Effector memory CD4-positive, alpha-beta T cell (primary cell): Measurements from ENCODE around the gene CTXN3.

ENCODE experiments used
- DNase-seq, 3 donors: peaks; one replicate each; pipeline ENCODE4 v3.0.0-alpha.2; 2020
- H3K27ac ChIP-seq: 2 replicates; pipeline ENCODE4 v1.7.0; 2013; ENCODE audit warnings: mild to moderate bottlenecking, low read length, moderate library complexity; ENCODE audit not compliant: insufficient read depth, poor library complexity, severe bottlenecking
- H3K27me3 ChIP-seq: replicated peaks from 2 replicates; pipeline ENCODE4 v1.7.0; 2013; ENCODE audit warnings: mild to moderate bottlenecking, low read length; ENCODE audit not compliant: insufficient read depth, control insufficient read depth, poor library complexity, severe bottlenecking
- H3K36me3 ChIP-seq: 2 replicates; pipeline ENCODE4 v1.7.0; 2013; ENCODE audit warnings: mild to moderate bottlenecking, low read length, moderate library complexity; ENCODE audit not compliant: control insufficient read depth, insufficient read depth
- H3K4me1 ChIP-seq: 2 replicates; pipeline ENCODE4 v1.7.0; 2013; ENCODE audit warnings: low read length, mild to moderate bottlenecking; ENCODE audit not compliant: control insufficient read depth, insufficient read depth, poor library complexity, severe bottlenecking
- H3K4me3 ChIP-seq: 2 replicates; pipeline ENCODE4 v1.7.0; 2013; ENCODE audit warnings: low read length, low read depth, mild to moderate bottlenecking; ENCODE audit not compliant: insufficient read depth, poor library complexity, severe bottlenecking
- H3K9me3 ChIP-seq: 2 replicates; pipeline ENCODE4 v1.7.0; 2013; ENCODE audit warnings: mild to moderate bottlenecking, low read length, moderate library complexity; ENCODE audit not compliant: control insufficient read depth

Gene CTXN3

GRCh38 chr5:127612441-127613141, 36.3 kb upstream of the CTXN3 start:
- H3K9me3 ChIP-seq: no peaks in the 10 kb centered on the region
- no peaks in the 10 kb centered on the region for H3K27me3 ChIP-seq
- DNase-seq: no peak
- no peak overlapping the region for H3K27ac ChIP-seq
- H3K4me3 ChIP-seq: no peak overlapping the region
- no peaks in the 10 kb centered on the region for H3K4me1 ChIP-seq
- H3K36me3 ChIP-seq: no peaks in the 10 kb centered on the region

GRCh38 chr5:127615916-127616315, 33.0 kb upstream of the CTXN3 start:
- Histone ChIP-seq H3K4me3 (no peak overlapping the region), H3K4me1 (no peaks in the 10 kb centered on the region), H3K36me3 (no peaks in the 10 kb centered on the region), H3K27me3 (no peaks in the 10 kb centered on the region), H3K27ac (no peak overlapping the region), H3K9me3 (no peaks in the 10 kb centered on the region)
- DNase-seq: no peak

GRCh38 chr5:127619908-127620479, 28.9 kb upstream of the CTXN3 start:
- no peaks in the 10 kb centered on the region for H3K27me3 ChIP-seq
- H3K36me3 ChIP-seq: no peaks in the 10 kb centered on the region
- DNase-seq: no peak
- no peaks in the 10 kb centered on the region for H3K9me3 ChIP-seq
- H3K27ac ChIP-seq: no peak overlapping the region
- H3K4me3 ChIP-seq: no peak overlapping the region
- H3K4me1 ChIP-seq: no peaks in the 10 kb centered on the region

GRCh38 chr5:127621601-127622325, 27.1 kb upstream of the CTXN3 start:
- DNase-seq: no peak
- no peaks in the 10 kb centered on the region for H3K36me3 ChIP-seq

GRCh38 chr5:127634007-127634406, 14.9 kb upstream of the CTXN3 start:
- no peak for DNase-seq
- H3K4me1 ChIP-seq: no peaks in the 10 kb centered on the region
- no peaks in the 10 kb centered on the region for H3K9me3 ChIP-seq
- no peaks in the 10 kb centered on the region for H3K27me3 ChIP-seq
- no peak overlapping the region for H3K4me3 ChIP-seq
- no peak overlapping the region for H3K27ac ChIP-seq
- H3K36me3 ChIP-seq: no peaks in the 10 kb centered on the region

More at GRCh38 chr5:127621601-127622325, 27.1 kb upstream of the CTXN3 start:
- H3K27me3 ChIP-seq: no peaks in the 10 kb centered on the region
- H3K9me3 ChIP-seq: no peaks in the 10 kb centered on the region
- H3K27ac ChIP-seq: no peak overlapping the region
- H3K4me1 ChIP-seq: no peaks in the 10 kb centered on the region
- no peak overlapping the region for H3K4me3 ChIP-seq

GRCh38 chr5:127639828-127640227, 9.1 kb upstream of the CTXN3 start:
- Histone ChIP-seq H3K27ac (no peak overlapping the region), H3K4me3 (no peak overlapping the region), H3K4me1 (no peaks in the 10 kb centered on the region), H3K27me3 (no peaks in the 10 kb centered on the region), H3K9me3 (no peaks in the 10 kb centered on the region), H3K36me3 (no peaks in the 10 kb centered on the region)
- DNase-seq: no peak

GRCh38 chr5:127642949-127643348, 5.9 kb upstream of the CTXN3 start:
- Histone ChIP-seq H3K4me1 (no peaks in the 10 kb centered on the region), H3K36me3 (no peaks in the 10 kb centered on the region), H3K4me3 (no peak overlapping the region), H3K27ac (no peak overlapping the region), H3K9me3 (no peaks in the 10 kb centered on the region), H3K27me3 (no peaks in the 10 kb centered on the region)
- no peak for DNase-seq

- DNase-seq: no peak
- H3K9me3 ChIP-seq: no peaks in the 10 kb centered on the region
- no peaks in the 10 kb centered on the region for H3K27me3 ChIP-seq
- H3K4me1 ChIP-seq: no peaks in the 10 kb centered on the region
- H3K36me3 ChIP-seq: no peaks in the 10 kb centered on the region
- no peak overlapping the region for H3K27ac ChIP-seq
- no peak overlapping the region for H3K4me3 ChIP-seq
These were observed 5.3 kb upstream of the CTXN3 start for GRCh38 chr5:127643607-127644006.

GRCh38 chr5:127645300-127645726, 3.6 kb upstream of the CTXN3 start:
- H3K27ac ChIP-seq: no peak overlapping the region
- H3K9me3 ChIP-seq: no peaks in the 10 kb centered on the region
- no peaks in the 10 kb centered on the region for H3K4me1 ChIP-seq
- H3K36me3 ChIP-seq: no peaks in the 10 kb centered on the region
- no peak overlapping the region for H3K4me3 ChIP-seq
- no peaks in the 10 kb centered on the region for H3K27me3 ChIP-seq
- DNase-seq: no peak

- Histone ChIP-seq H3K27me3 (no peaks in the 10 kb centered on the region), H3K4me1 (no peaks in the 10 kb centered on the region), H3K27ac (no peak overlapping the region), H3K36me3 (no peaks in the 10 kb centered on the region), H3K4me3 (no peak overlapping the region), H3K9me3 (no peaks in the 10 kb centered on the region)
- no peak for DNase-seq
These were observed 1.4 kb upstream of the CTXN3 start for GRCh38 chr5:127647361-127647958.
